ENCODE data around the gene URB1. TPM values are rescaled to one million over a fixed set of nuclear protein-coding genes. Genes with fewer than 3 reads are reported as not detected.
A peak's percentile ranks its signal among the peaks of the same experiment; 100 is the strongest.

The URB1 gene
- total and polyA plus RNA-seq, 2 donors (not counting 3 experiments of a cell fraction or from before 2014, with no cell fraction given) = 8.0 to 27.3 TPM

DNA sequence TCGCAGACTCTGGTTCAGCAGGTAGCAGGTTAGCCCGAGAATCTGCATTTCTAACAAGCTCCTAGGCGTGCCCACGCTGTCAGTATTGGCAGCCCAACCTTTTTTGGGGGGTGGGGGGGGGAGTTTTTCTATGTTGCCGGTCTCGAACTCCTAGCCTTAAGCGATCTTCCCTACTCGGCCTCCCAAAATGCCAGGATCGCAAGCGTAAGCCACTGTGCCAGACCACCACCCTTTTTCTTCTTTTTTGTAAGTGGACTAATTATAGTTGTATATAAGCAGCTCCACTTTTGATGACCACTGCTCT is 113.5 kb downstream of the URB1 start:
- peaks cover 16% of the 10 kb centered on the region for H3K4me1 ChIP-seq (ENCODE audit: control insufficient read depth, extremely low read depth, insufficient read depth, low read length)
- peak overlapping the region; percentile 59 for H3K4me2 ChIP-seq (ENCODE audit: insufficient read depth, low read length)
- dilution Hi-C loops (cut with MboI; ENCODE audit: extremely low pct_ligation_motif_present, low sequenced_read_pairs) (no loop called here), intact Hi-C loops (cut with micrococcal nuclease) (loop anchor here (1.0 to 2.0 kb wide), 2 partner anchors 322 to 549 kb away; no protein-coding TSS in a partner anchor)
- TSS peak; percentile 80 for BruUV-seq (replicated peaks)
- TF ChIP-seq FOS (IDR thresholded peaks at IDR 0.05; ENCODE audit: borderline replicate concordance, insufficient read depth, low read length) (no peak), MAX (IDR thresholded peaks at IDR 0.05; ENCODE audit: insufficient read depth, insufficient read length) (no peak), JUN (IDR thresholded peaks at IDR 0.05; ENCODE audit: borderline replicate concordance, insufficient read depth, insufficient read length, low read depth) (no peak), MYC (IDR thresholded peaks at IDR 0.05; ENCODE audit: low read depth, low read length) (no peak), EZH2 (IDR thresholded peaks at IDR 0.05; ENCODE audit: borderline replicate concordance, low read depth, low read length, severe bottlenecking) (no peak), CTCF (IDR thresholded peaks at IDR 0.05; ENCODE audit: extremely low read depth in 1 of 2, insufficient read depth in 1 of 2, low read depth in 1 of 2, low read length in 2 of 2) (no peak)
- peak overlapping the region; percentile 64 for H3K9ac ChIP-seq (replicated peaks; ENCODE audit: extremely low read depth, insufficient read depth, low read length)
- H3K4me3 ChIP-seq (replicated peaks in 1 of 3; ENCODE audit: insufficient read depth in 1 of 3, low read depth in 1 of 3, low read length in 3 of 3) = peak overlapping the region; percentile 12 to 67 (median 63)
- no peaks in the 10 kb centered on the region for H4K20me1 ChIP-seq (replicated peaks; ENCODE audit: control insufficient read depth, extremely low read depth, insufficient read depth, low read length)
- H3K27me3 ChIP-seq (ENCODE audit: control insufficient read depth in 2 of 2, insufficient read depth in 2 of 2, low read length in 2 of 2) = no peaks in the 10 kb centered on the region
- CTCF ChIA-PET = interaction anchor here (0.6 to 0.7 kb wide), 3 partner anchors 22 to 413 kb away, joined by 3 read pairs; no protein-coding TSS in a partner anchor
- no peaks in the 10 kb centered on the region for H3K9me1 ChIP-seq (replicated peaks; ENCODE audit: control insufficient read depth, extremely low read depth, insufficient read depth, low read length)
- no peaks in the 10 kb centered on the region for H3K9me3 ChIP-seq (replicated peaks; ENCODE audit: control insufficient read depth, insufficient read depth, low read length)
- no peak for FAIRE-seq
- H3K27ac ChIP-seq (ENCODE audit: insufficient read depth, low read depth, low read length) = peak overlapping the region; percentile 31
- POLR2A ChIA-PET = interaction anchor here (0.6 kb wide), 1 partner anchor 113 kb away, joined by 4 read pairs; no protein-coding TSS in a partner anchor
- peaks cover 13% of the 10 kb centered on the region for H3K79me2 ChIP-seq (ENCODE audit: control insufficient read depth, insufficient read depth, low read length)
- no peaks in the 10 kb centered on the region for H3K36me3 ChIP-seq (ENCODE audit: control insufficient read depth in 2 of 2, extremely low read depth in 1 of 2, insufficient read depth in 2 of 2, low read length in 2 of 2)
- peak overlapping the region; percentile 63 for H2AFZ ChIP-seq (ENCODE audit: low read depth, low read length)
- DNase-seq (ENCODE audit: low read depth, low spot score) = no peak

Data from endothelial cell of umbilical vein (primary cell).